8988T (cell line): ENCODE results near the gene OR2F2.

ENCODE experiments used
- DNase-seq: peaks from one replicate; pipeline ENCODE4 v3.0.0; 2011

OR2F2 gene

GRCh38 chr7:143914938-143915652 lies 19.9 kb upstream of the OR2F2 start:
- DNase-seq: no peak

- no peak for DNase-seq
Observed at GRCh38 chr7:143924851-143925250, 10.2 kb upstream of the OR2F2 start.

- DNase-seq: no peak
Observed at GRCh38 chr7:143929224-143929920, 5.7 kb upstream of the OR2F2 start.

- no peak for DNase-seq
Observed at GRCh38 chr7:143931739-143932138, 3.3 kb upstream of the OR2F2 start.

GRCh38 chr7:143936087-143937009 lies 1.3 kb downstream of the OR2F2 start:
- DNase-seq: no peak

GRCh38 chr7:143938379-143939243 lies 3.6 kb downstream of the OR2F2 start:
- DNase-seq: no peak

- DNase-seq: no peak
Observed at GRCh38 chr7:143945423-143945822, 10.4 kb downstream of the OR2F2 start.

- no peak for DNase-seq
Observed at GRCh38 chr7:143947111-143947510, 12.1 kb downstream of the OR2F2 start.

GRCh38 chr7:143948733-143949132 lies 13.7 kb downstream of the OR2F2 start:
- no peak for DNase-seq

GRCh38 chr7:143953421-143953820 lies 18.4 kb downstream of the OR2F2 start:
- DNase-seq: no peak

- DNase-seq: no peak
Observed at GRCh38 chr7:143954135-143954534, 19.1 kb downstream of the OR2F2 start.

- DNase-seq: no peak
Observed at GRCh38 chr7:143954544-143954943, 19.5 kb downstream of the OR2F2 start, which contains the start of gene OR2F1. OR2F1 (plus strand) TSS chr7:143954844; CDS start chr7:143959971, 5,127 bp downstream.

GRCh38 chr7:143958781-143959180 lies 23.7 kb downstream of the OR2F2 start:
- no peak for DNase-seq

GRCh38 chr7:143960813-143961610 lies 26.0 kb downstream of the OR2F2 start:
- DNase-seq: no peak

GRCh38 chr7:143965280-143965679 lies 30.2 kb downstream of the OR2F2 start:
- no peak for DNase-seq

- no peak for DNase-seq
Observed at GRCh38 chr7:143967398-143967797, 32.4 kb downstream of the OR2F2 start.

- no peak for DNase-seq
Observed at GRCh38 chr7:143973870-143974416, 38.9 kb downstream of the OR2F2 start.

- no peak for DNase-seq
Observed at GRCh38 chr7:143974459-143974858, 39.4 kb downstream of the OR2F2 start.

- DNase-seq: no peak
Observed at GRCh38 chr7:143975617-143976016, 40.6 kb downstream of the OR2F2 start.

GRCh38 chr7:143978585-143978984 lies 43.6 kb downstream of the OR2F2 start:
- DNase-seq: no peak

- DNase-seq: no peak
Observed at GRCh38 chr7:143979359-143979758, 44.3 kb downstream of the OR2F2 start.
